CD4-positive, alpha-beta T cell (primary cell): ENCODE results near the gene OPN4. TPM values are rescaled to one million over a fixed set of nuclear protein-coding genes. Genes with fewer than 3 reads are reported as not detected.

Experiments used
- ATAC-seq: fragments of 200-7000 bp; cut with Tn5 transposase; one replicate; pipeline ENCODE4 v1.10.0; 2022; ENCODE audit warnings: mild to moderate bottlenecking; ENCODE audit not compliant: poor library complexity
- CTCF ChIA-PET: fragments of 350-600 bp; sonication (Branson Sonifier 250); formaldehyde crosslinking; loops from one replicate; lab custom pipeline; 2021; ENCODE audit warnings: antibody characterized with exemption, inconsistent platforms; lab: Charles Lee
- POLR2A ChIA-PET: fragments of 350-600 bp; sonication (Branson Sonifier 250); formaldehyde crosslinking; loops from one replicate; lab custom pipeline; 2021; ENCODE audit warnings: antibody characterized with exemption, inconsistent platforms; lab: Charles Lee
- DNase-seq, 14 experiments: peaks; one replicate each; pipeline ENCODE4 v3.0.0-alpha.2; 2013 to 2020; ENCODE audit warnings: mixed read lengths in 2 of 14
- H3K27ac ChIP-seq, 2 donors: one replicate each; pipeline versions ENCODE4 v1.5.1 to v1.7.0; 2013; ENCODE audit warnings: low read length in 2 of 2, low read depth in 1 of 2, mild to moderate bottlenecking in 1 of 2
- H3K27me3 ChIP-seq, 2 experiments: 1 replicate in 1 of 2; 2 replicates in 1 of 2; pipeline versions ENCODE4 v1.6.1 to v1.7.0; 2013; ENCODE audit warnings: low read length in 2 of 2, control low read depth in 1 of 2, mild to moderate bottlenecking in 1 of 2, moderate library complexity in 1 of 2; ENCODE audit not compliant: insufficient read depth in 2 of 2, control insufficient read depth in 1 of 2
- H3K36me3 ChIP-seq: one replicate; pipeline ENCODE4 v1.6.1; 2013; ENCODE audit warnings: low read length, control low read depth; ENCODE audit not compliant: insufficient read depth
- H3K4me1 ChIP-seq: one replicate; pipeline ENCODE4 v1.6.1; 2013; ENCODE audit warnings: low read length, control low read depth; ENCODE audit not compliant: insufficient read depth
- H3K4me3 ChIP-seq: one replicate; pipeline ENCODE4 v1.5.1; 2013; ENCODE audit warnings: mild to moderate bottlenecking, low read length, moderate library complexity
- H3K9me3 ChIP-seq, 2 experiments: 1 replicate in 1 of 2; 2 replicates in 1 of 2; pipeline versions ENCODE4 v1.6.1 to v1.7.0; 2013; ENCODE audit warnings: low read length in 2 of 2, mild to moderate bottlenecking in 2 of 2, control low read depth in 1 of 2, moderate library complexity in 1 of 2; ENCODE audit not compliant: control insufficient read depth in 1 of 2, insufficient read depth in 1 of 2
- H3K27ac Mint-ChIP-seq: one replicate; pipeline ENCODE4 v1.8.0; 2020; ENCODE audit warnings: mixed read lengths
- H3K27me3 Mint-ChIP-seq: one replicate; pipeline ENCODE4 v1.8.0; 2021; ENCODE audit warnings: mixed read lengths
- H3K36me3 Mint-ChIP-seq: one replicate; pipeline ENCODE4 v1.8.0; 2021; ENCODE audit warnings: low read depth, mixed read lengths
- H3K4me1 Mint-ChIP-seq: one replicate; pipeline ENCODE4 v1.8.0; 2021; ENCODE audit warnings: low read depth, mixed read lengths
- H3K4me3 Mint-ChIP-seq: one replicate; pipeline ENCODE4 v1.8.0; 2020; ENCODE audit warnings: mild to moderate bottlenecking, mixed read lengths
- H3K9me3 Mint-ChIP-seq: one replicate; pipeline ENCODE4 v1.8.0; 2020; ENCODE audit warnings: mixed read lengths
- CTCF ChIP-seq: fragments of 200-600 bp; IDR thresholded peaks from one replicate; pipeline ENCODE4 v1.8.0; 2022; ENCODE audit warnings: antibody characterized with exemption, mild to moderate bottlenecking
- intact Hi-C, 2 experiments: fragments of 100-400 bp; cut with DNase I in 1 of 2; cut with micrococcal nuclease in 1 of 2; formaldehyde crosslinking; loops; one replicate each; pipeline versions ENCODE4 v1.15.1 to v1.9.0; 2023 to 2025; cut with DNase I, micrococcal nuclease
- total RNA-seq, 174 experiments: library from RNA in 2 of 174; stranded (reverse) in 2 of 174; gene quantifications; one replicate each; pipeline ENCODE4 v1.2.3 and lab custom pipeline; 2021 to 2026

OPN4 gene
- total RNA-seq, 2 experiments from 2014 or later: not detected

GRCh38 chr10:86692023-86692514 is 37.7 kb downstream of the OPN4 start:
- ATAC-seq (no peak), DNase-seq (no peak)
- TF ChIP-seq CTCF: no peak
- Mint-ChIP-seq H3K4me1 (peaks cover 5% of the 10 kb centered on the region), H3K27me3 (peaks cover 5% of the 10 kb centered on the region), H3K4me3 (no peak overlapping the region), H3K27ac (no peak overlapping the region), H3K36me3 (no peaks in the 10 kb centered on the region), H3K9me3 (no peaks in the 10 kb centered on the region)
- Histone ChIP-seq H3K27ac (no peak overlapping the region), H3K9me3 (no peaks in the 10 kb centered on the region), H3K4me1 (peaks cover 6% of the 10 kb centered on the region), H3K27me3 (no peaks in the 10 kb centered on the region), H3K4me3 (no peak overlapping the region), H3K36me3 (no peaks in the 10 kb centered on the region)
- ChIA-PET POLR2A (no interaction called here), CTCF (no interaction called here)
- intact Hi-C loops: no loop called here

- no peak overlapping the region for H3K27ac ChIP-seq
- peaks cover 5% of the 10 kb centered on the region for H3K27me3 Mint-ChIP-seq
- ChIA-PET POLR2A (no interaction called here), CTCF (interaction anchor here (0.6 kb wide), 1 partner anchor 926 kb away, joined by 3 read pairs; no protein-coding TSS in a partner anchor)
- no peaks in the 10 kb centered on the region for H3K9me3 ChIP-seq
- no peak overlapping the region for H3K27ac Mint-ChIP-seq
- peaks cover 5% of the 10 kb centered on the region for H3K4me1 Mint-ChIP-seq
- H3K36me3 Mint-ChIP-seq: no peaks in the 10 kb centered on the region
- ATAC-seq (no peak), DNase-seq (no peak)
- intact Hi-C loops: no loop called here
- H3K4me1 ChIP-seq: peaks cover 6% of the 10 kb centered on the region
- H3K36me3 ChIP-seq: no peaks in the 10 kb centered on the region
- no peaks in the 10 kb centered on the region for H3K9me3 Mint-ChIP-seq
- H3K4me3 Mint-ChIP-seq: no peak overlapping the region
- H3K4me3 ChIP-seq: no peak overlapping the region
- no peak for TF ChIP-seq CTCF
- no peaks in the 10 kb centered on the region for H3K27me3 ChIP-seq
Measured at GRCh38 chr10:86692664-86693063, 38.3 kb downstream of the OPN4 start.

GRCh38 chr10:86693275-86693674 is 38.9 kb downstream of the OPN4 start:
- POLR2A ChIA-PET: no interaction called here
- peaks cover 4% of the 10 kb centered on the region for H3K4me1 ChIP-seq
- no peak overlapping the region for H3K4me3 ChIP-seq
- no peak for DNase-seq
- CTCF ChIA-PET: interaction anchor here (0.6 kb wide), 1 partner anchor 927 kb away, joined by 3 read pairs; no protein-coding TSS in a partner anchor
- no peak overlapping the region for H3K27ac ChIP-seq
- ATAC-seq: no peak
- no peak overlapping the region for H3K27ac Mint-ChIP-seq
- H3K4me3 Mint-ChIP-seq: no peak overlapping the region
- no peaks in the 10 kb centered on the region for H3K27me3 ChIP-seq
- TF ChIP-seq CTCF: no peak
- peaks cover 3% of the 10 kb centered on the region for H3K27me3 Mint-ChIP-seq
- intact Hi-C loops: no loop called here
- no peaks in the 10 kb centered on the region for H3K36me3 ChIP-seq
- no peaks in the 10 kb centered on the region for H3K9me3 ChIP-seq
- H3K36me3 Mint-ChIP-seq: no peaks in the 10 kb centered on the region
- peaks cover 3% of the 10 kb centered on the region for H3K4me1 Mint-ChIP-seq
- H3K9me3 Mint-ChIP-seq: no peaks in the 10 kb centered on the region
